ENCODE data around the gene TRIP13. TPM values are rescaled to one million over a fixed set of nuclear protein-coding genes. Genes with fewer than 3 reads are reported as not detected.

The TRIP13 gene
- total RNA-seq, 4 donors from 2014 or later, result 0.13 to 3.6 (median 0.73) TPM

DNA sequence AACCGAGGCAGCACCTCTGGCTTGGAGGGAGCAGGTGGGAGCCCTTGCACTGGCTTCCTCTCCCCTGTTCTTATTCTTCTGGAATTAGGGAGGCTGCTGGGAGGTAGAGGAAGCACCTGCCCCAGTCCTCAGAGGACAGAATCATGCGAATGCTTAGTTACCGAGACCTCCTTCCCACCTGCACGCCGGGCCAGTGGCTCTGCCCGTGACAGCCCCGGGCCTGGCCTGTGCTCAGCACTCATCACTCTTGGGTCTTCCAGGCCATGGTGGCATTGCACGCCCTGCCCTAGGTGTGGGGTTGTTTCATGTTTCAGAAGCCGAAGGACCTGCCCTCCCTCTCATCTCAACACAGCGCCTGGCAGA is 70.6 kb downstream of the TRIP13 start:
- WGBS, 2 donors (ENCODE audit: low coverage in 1 of 2), result 89% methylated on average over 3 of the region's 10 CpGs; no CpG with 5 or more reads in 1 of the 2 donors
- ATAC-seq, result no peak
- peaks cover 11% of the 10 kb centered on the region for H3K27me3 ChIP-seq
- H3K4me1 ChIP-seq, result peaks cover 0 to 23% (median 0%) of the 10 kb centered on the region in 3 donors
- H3K27ac ChIP-seq, result peak overlapping the region in 1 of 4 donors; percentile 40
- no peak for TF ChIP-seq EP300 (IDR thresholded peaks at IDR 0.05)
- no peak for TF ChIP-seq POLR2AphosphoS5 (IDR thresholded peaks at IDR 0.05)
- TF ChIP-seq POLR2A (IDR thresholded peaks at IDR 0.05), result no peak
- no peak for TF ChIP-seq CTCF (IDR thresholded peaks at IDR 0.05)
- no peak overlapping the region for H3K4me3 ChIP-seq
- H3K9me3 ChIP-seq, result no peaks in the 10 kb centered on the region
- no peaks in the 10 kb centered on the region for H3K36me3 ChIP-seq

DNA sequence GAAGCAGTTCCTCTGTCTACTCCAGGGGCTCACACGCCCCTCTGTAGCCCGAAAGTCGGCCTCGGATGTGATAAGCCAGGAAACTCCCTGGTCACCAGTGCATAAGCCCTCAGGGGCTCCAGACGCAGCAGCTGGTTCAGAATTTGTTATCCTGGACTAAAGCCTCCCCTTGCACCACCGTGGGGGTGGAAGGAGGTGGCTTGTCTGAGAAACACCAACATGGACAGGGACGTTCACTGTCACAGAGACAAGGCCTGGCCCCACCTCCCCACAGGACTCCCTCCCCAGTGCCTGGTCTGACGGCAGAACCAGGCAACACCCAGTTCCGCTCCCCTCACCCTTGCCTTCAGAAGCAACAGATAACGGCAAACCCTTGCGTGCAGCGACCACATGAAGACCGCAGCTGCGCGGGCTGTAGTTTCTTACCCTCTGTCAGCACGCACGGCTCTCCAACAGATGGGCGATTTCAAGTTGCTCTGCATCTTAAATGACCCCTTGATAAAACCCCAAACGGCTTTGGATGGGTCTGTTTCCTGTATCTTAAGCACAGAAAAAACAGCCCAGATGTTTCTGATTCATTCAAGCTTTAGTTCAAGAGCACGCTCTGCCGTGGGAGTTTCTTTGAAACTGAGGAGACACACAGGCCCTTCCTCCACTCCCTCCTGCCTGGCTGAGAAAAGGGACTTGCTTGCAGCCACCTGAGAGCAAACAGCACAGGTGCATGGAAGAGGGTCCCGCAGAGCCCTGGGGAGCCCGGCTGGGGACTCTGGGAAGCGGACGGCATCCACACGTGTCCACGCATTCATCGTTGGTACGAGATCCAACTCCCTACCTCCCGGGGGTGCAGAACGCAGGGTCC is 71.2 kb downstream of the TRIP13 start:
- no peaks in the 10 kb centered on the region for H3K36me3 ChIP-seq
- H3K27me3 ChIP-seq, result peaks cover 11% of the 10 kb centered on the region
- TF ChIP-seq CTCF (IDR thresholded peaks at IDR 0.05) (no peak), EP300 (IDR thresholded peaks at IDR 0.05) (no peak), POLR2AphosphoS5 (IDR thresholded peaks at IDR 0.05) (no peak), POLR2A (IDR thresholded peaks at IDR 0.05) (no peak)
- no peaks in the 10 kb centered on the region for H3K9me3 ChIP-seq
- no peak overlapping the region for H3K4me3 ChIP-seq
- WGBS, 2 donors (ENCODE audit: low coverage in 1 of 2), result 56 to 59% methylated on average over 4 to 7 of the region's 31 CpGs
- peaks cover 0 to 25% (median 0%) of the 10 kb centered on the region in 3 donors for H3K4me1 ChIP-seq
- H3K27ac ChIP-seq, result peak overlapping the region in 2 of 4 donors; percentile 17 to 40
- ATAC-seq, result no peak

DNA sequence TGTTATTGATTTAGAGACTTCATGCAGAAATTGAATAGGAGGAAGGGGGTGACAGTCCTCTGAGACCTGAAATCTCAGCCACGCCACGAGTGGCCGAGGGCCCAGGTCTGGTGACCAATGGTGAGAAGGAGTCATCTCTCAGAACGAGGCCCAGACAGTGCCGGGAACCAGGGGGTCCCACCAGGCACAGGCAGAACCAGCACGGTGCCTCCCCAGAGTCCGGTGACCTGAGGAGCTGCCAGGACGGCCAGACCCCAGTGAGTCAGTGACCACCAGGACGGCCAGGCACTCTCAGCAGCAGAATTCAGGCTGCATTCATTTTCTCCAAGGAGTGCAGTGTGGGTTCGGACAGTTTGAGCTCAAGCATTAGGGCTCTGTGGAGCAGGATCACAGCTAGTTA is 72.1 kb downstream of the TRIP13 start:
- no peak overlapping the region for H3K27ac ChIP-seq
- peaks cover 11% of the 10 kb centered on the region for H3K27me3 ChIP-seq
- no peak for ATAC-seq
- WGBS, 2 donors (ENCODE audit: low coverage in 1 of 2), result 40 to 80% methylated on average over 1 of the region's 10 CpGs
- no peaks in the 10 kb centered on the region for H3K9me3 ChIP-seq
- no peak for TF ChIP-seq EP300 (IDR thresholded peaks at IDR 0.05)
- TF ChIP-seq POLR2A (IDR thresholded peaks at IDR 0.05), result no peak
- no peak for TF ChIP-seq CTCF (IDR thresholded peaks at IDR 0.05)
- no peak for TF ChIP-seq POLR2AphosphoS5 (IDR thresholded peaks at IDR 0.05)
- H3K4me3 ChIP-seq, result no peak overlapping the region
- peaks cover 0 to 25% (median 0%) of the 10 kb centered on the region in 3 donors for H3K4me1 ChIP-seq
- no peaks in the 10 kb centered on the region for H3K36me3 ChIP-seq

- WGBS, 2 donors (ENCODE audit: low coverage in 1 of 2), result 75 to 82% methylated on average over 15 to 26 of the region's 32 CpGs
Observed at GRCh38 chr5:965604-966344, 73.1 kb downstream of the TRIP13 start.

More at GRCh38 chr5:965604-966344, 73.1 kb downstream of the TRIP13 start:
- no peak for ATAC-seq
- Histone ChIP-seq H3K4me1 (peaks cover 0 to 21% (median 0%) of the 10 kb centered on the region in 3 donors), H3K27ac (no peak overlapping the region), H3K27me3 (peaks cover 11% of the 10 kb centered on the region), H3K4me3 (no peak overlapping the region), H3K9me3 (no peaks in the 10 kb centered on the region), H3K36me3 (no peaks in the 10 kb centered on the region)
- no peak for TF ChIP-seq POLR2A (IDR thresholded peaks at IDR 0.05)
- no peak for TF ChIP-seq CTCF (IDR thresholded peaks at IDR 0.05)
- no peak for TF ChIP-seq EP300 (IDR thresholded peaks at IDR 0.05)
- TF ChIP-seq POLR2AphosphoS5 (IDR thresholded peaks at IDR 0.05), result no peak
